HG02840 (cell line): Measurements from ENCODE around the gene MRAS.
"Not testable (repeated sequence)": the region's sequence is repeated elsewhere in the genome, so short reads cannot be mapped to it uniquely, and the experiment has no call there.

Source experiments
- ATAC-seq: cut with Tn5 transposase; IDR thresholded peaks from one replicate; pipeline ENCODE4 v1.9.1; 2021; ENCODE audit warnings: mild to moderate bottlenecking, moderate library complexity, moderate number of reproducible peaks; ENCODE audit not compliant: unreplicated experiment, low FRiP score

MRAS gene

DNA sequence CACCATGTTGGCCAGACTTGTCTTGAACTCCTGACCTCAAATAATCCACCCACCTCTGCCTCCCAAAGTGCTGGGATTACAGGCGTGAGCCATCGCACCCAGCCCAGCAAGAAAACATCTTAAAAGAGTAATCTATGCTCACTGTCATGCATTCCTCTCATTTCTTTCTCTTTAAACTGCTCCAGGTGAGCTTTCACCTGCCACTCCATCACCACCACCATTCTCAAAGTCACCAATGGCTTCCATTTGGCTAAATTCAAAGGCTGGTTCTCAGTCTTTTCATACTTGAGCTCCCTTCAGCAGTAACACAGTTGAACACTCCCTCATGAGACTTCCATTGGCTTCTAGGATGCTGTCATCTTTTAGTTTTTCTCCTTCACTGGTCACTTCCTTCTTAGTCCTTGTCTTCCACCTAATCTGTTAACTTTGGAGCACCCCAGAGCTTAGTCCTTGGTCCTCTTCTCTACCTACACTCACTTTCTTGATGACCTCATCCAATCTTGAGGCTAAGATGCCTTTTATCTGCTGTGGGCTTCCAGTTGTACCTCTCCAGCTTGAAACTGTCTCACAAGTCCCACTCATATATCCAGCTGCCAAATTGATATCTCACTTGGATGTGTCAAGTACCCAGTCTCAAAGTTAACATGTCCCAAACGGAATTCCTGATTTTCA is 59.0 kb downstream of the MRAS start:
- no peak for ATAC-seq

- ATAC-seq = no peak
Observed at GRCh38 chr3:138408751-138409570, 60.6 kb downstream of the MRAS start.

GRCh38 chr3:138412821-138413551 is 64.6 kb downstream of the MRAS start:
- ATAC-seq = no peak

GRCh38 chr3:138416236-138416635 is 67.9 kb downstream of the MRAS start:
- not testable (repeated sequence) for ATAC-seq

GRCh38 chr3:138417559-138417982 is 69.2 kb downstream of the MRAS start:
- ATAC-seq = no peak

DNA sequence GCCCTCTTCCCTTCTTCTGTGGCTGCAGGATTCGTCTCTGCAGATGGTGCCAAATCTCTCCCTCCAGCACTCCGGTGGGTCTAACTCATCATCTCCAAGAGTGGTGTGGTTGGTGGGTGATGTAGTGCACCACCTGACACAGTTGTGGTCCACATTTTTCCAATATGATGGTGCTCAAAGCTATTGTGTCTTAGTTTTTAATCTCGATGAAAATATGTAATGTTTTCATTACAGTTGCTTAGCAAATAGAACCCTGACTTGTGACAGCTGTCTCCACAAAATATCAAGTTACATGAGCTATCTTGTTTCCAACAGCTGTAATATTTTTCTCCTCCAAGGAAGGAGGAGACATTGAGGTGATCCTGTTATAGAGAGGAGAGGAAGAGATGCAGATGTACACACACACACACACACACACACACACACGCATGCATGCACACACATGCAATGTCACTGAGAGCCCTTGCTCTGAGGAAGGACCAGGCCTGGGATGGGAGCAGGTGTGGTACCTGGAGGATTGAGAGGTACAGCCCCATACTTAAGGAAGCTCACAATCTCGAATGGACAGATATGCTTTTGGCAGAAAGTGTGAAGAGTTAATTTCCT is 70.3 kb downstream of the MRAS start:
- no peak for ATAC-seq

DNA sequence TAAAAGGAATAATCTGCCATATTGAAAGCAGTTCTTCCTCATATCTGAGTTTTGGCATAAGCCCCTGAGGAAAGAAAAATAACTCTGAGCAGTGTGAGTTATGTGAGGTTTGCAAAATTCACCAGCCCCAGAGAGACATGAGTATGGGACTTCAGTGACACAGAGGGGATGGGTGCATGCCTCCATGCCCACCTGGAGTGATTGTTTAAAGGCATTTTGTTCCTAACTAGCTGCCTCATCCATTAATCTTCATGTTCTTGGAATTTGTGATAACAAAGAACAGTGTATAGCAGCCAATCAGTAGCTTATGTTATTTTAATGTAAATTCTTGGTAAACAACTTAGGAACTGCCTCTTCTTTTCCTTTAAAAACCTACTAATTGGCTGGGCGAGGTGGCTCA is 74.9 kb downstream of the MRAS start:
- no peak for ATAC-seq

DNA sequence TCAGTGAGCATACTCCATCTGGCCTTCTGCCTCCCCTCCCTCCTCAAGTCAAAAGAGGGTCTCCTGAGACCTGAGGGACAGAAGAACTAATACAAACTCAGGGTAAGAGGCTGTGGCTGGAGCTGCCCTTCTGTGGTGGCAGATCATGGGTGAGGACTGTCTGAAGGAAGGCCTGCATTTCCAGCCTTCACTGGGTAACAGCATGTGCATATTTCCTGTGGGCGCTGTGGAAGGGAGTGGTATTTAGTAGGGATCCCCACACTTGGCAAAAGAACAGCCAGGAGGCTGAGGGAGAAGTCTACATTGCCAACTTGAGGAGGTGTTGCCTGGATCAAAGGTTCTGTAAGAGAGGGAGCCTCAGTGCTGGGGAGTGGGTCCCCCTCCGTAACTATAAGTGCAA is 75.9 kb downstream of the MRAS start:
- ATAC-seq = no peak

- no peak for ATAC-seq
Observed at GRCh38 chr3:138426211-138426610, 77.8 kb downstream of the MRAS start.

DNA sequence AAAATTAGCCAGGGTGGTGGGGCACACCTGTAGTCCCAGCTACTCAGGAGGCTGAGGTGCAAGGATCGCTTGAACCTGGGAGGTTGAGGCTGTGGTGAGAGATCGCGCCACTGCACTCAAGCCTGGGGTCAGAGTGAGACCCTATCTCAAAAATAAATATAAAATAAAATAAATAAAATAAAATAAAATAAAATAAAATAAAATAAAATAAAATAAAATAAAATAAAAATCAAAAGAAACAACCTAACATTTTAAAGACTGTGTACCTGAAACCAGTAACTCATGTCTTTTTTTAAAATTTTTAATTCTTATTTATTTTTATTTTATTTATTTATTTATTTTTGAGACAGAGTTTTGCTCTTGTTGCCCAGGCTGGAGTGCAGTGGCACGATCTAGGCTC is 78.4 kb downstream of the MRAS start:
- ATAC-seq = not testable (repeated sequence)

- no peak for ATAC-seq
Observed at GRCh38 chr3:138429665-138430064, 81.3 kb downstream of the MRAS start.

DNA sequence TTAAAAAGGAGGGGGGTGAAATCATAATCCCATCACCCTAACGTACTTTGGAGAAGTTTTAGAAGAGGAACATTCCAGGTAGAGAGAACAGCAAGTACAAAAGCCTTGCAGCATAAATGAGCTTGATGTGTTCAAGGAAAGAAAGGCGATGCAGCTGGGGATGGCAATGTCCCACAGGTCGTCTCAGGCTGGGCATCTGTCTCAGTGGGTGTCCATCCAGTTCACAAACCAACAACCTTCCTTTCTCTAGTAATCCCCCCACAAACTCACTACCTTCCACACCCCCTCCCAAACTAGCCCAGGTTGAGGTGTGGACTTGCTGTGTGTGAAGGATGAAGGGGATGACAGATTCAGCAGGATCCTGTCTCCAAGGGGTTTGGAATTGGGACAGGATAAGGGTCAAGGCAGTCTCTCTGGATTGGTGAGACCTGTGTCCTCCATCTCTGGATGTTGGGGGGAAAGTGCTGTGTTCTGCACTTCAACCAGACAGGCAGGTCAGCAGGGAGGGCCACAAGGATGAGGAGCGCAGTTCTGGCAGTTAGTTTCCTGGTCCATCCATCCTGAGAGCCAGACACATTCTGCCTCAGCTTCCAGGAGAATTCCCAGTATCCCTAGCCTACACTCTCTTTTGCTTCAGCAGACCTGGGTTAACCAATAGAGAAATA is 84.3 kb downstream of the MRAS start:
- no peak for ATAC-seq

GRCh38 chr3:138433892-138434275 is 85.5 kb downstream of the MRAS start:
- no peak for ATAC-seq

- ATAC-seq = no peak
Observed at GRCh38 chr3:138434276-138434874, 86.0 kb downstream of the MRAS start, which contains the start of gene ESYT3. Gene ESYT3, plus strand, starts transcription at chr3:138434616. Its CDS starts 183 bp downstream, at chr3:138434799.

DNA sequence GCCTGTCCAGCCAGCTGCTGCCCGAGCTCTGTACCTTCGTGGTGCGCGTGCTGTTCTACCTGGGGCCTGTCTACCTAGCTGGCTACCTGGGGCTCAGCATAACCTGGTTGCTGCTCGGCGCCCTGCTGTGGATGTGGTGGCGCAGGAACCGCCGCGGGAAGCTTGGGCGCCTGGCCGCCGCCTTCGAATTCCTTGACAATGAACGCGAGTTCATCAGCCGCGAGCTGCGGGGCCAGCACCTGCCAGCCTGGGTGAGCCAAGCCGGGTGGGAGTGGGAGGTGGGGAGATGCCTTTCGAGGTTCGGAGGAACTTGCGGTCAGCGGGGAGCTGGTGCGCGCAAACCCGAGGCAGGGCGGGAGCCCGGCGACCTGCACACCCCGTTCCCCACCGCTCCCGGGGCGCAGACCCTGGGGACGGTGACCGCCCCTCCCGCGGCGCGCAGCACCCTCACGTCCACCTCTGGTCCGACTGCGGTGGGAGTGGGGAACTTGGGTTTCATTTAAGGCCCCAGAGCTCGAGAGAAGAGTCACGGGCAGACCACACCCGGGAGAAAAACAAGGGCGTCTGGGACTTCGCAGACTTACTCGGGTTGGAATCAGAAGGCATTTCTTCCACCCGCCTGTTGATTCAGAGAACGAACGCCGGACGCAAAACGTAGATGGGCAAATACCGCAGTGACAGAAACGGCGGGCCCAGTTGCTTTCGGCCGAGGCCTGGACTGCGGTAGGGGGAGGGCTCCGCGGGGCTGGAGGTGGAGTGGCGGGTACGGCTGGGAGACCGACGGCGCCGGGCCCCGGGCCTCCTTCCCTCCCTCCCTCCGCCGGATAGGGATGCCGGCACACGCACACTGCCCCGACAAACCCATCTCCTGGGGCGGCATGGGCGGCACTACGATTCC is 86.7 kb downstream of the MRAS start:
- ATAC-seq = no peak

DNA sequence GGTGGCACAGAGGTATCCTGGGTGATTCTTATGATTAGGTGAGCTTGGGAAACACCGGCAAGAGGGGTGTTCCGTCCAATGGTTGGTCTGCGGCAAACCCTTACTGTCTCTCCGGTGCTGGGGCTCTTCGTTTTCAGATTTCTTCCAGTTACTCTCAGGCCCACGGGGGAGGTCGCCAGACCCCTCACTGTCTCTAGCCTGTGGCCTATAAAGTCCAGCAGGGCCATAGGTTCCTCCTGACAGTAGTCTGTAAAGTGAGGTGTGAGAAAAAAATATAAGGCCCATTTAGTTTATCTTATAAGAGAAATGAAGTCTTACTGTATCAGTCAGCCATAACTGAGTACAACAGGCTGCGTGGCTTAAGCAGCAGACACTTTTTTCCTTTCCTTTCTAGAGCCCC is 87.5 kb downstream of the MRAS start:
- ATAC-seq = no peak

DNA sequence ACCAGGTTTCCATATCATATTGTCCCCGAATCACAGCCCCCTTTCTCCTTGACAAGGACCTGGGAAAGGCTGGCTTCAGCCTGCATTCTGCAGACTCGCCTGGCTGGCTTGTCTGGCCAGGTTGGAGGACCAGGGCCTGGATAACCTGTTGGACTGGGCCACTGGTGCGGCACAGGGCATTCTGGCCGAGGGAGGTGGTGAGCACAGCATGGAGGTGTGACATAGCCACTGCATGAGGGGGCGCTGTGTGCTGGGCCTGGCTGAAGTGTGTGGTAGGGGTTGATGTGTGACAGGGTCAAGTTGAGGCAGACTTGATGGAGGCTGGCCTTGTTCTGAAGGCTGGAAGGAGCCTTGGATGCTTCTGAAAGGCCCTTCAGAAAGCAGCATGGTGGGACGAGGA is 88.9 kb downstream of the MRAS start:
- ATAC-seq = no peak

- no peak for ATAC-seq
Observed at GRCh38 chr3:138438896-138439295, 90.5 kb downstream of the MRAS start.

DNA sequence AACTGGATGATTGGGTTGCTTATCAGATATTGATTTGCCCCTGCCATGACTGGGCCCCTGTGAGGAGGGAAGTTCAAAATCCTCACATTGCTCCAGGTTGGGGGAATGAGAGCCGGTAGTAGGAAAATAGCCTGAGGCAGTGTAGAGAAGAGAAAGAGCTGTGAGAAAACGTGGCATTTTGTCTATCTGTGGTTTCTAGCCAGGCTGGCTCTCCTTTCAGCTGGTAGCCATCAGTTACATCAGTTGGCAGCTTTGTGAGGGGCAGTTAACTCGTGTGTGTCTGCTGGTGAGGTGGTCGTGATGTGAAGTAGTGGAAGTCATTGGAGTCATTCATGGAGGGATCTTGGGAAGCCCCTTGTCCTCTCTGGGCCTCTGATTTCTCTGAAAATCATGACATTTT is 91.3 kb downstream of the MRAS start:
- no peak for ATAC-seq
